GM23248 (cell line): ENCODE results near the gene ZNF219.

Source experiments
- EZH2 ChIP-seq: fragments of 200-600 bp; sonication (generic); IDR thresholded peaks from 2 replicates; pipeline ENCODE4 v1.6.1; 2018; ENCODE audit warnings: antibody characterized with exemption, mild to moderate bottlenecking; ENCODE audit not compliant: insufficient read depth, poor library complexity, severe bottlenecking
- EZH2phosphoT487 ChIP-seq: fragments of 200-600 bp; sonication (generic); IDR thresholded peaks from 2 replicates; pipeline ENCODE4 v1.6.1; 2018; ENCODE audit warnings: antibody characterized with exemption, moderate library complexity, mild to moderate bottlenecking, low read depth; ENCODE audit not compliant: insufficient read depth

GRCh38 chr14:21071225-21072030, 27.0 kb downstream of the ZNF219 start:
- TF ChIP-seq EZH2phosphoT487, result no peak
- TF ChIP-seq EZH2, result no peak
